ENCODE results near the gene SS18L1.

The SS18L1 gene

GRCh38 chr20:62203378-62204030 is 59.9 kb downstream of the SS18L1 start:
- no peak for TF ChIP-seq CTCF (IDR thresholded peaks at IDR 0.05; ENCODE audit: low read depth, low read length)
- DNase-seq (ENCODE audit: low read depth in 2 of 2) = peak; percentile 23 to 59
- H3K4me3 ChIP-seq (replicated peaks in 1 of 2; ENCODE audit: low read depth in 2 of 2, low read length in 2 of 2) = no peak overlapping the region

GRCh38 chr20:62205618-62206387 is 62.2 kb downstream of the SS18L1 start:
- no peak for DNase-seq (ENCODE audit: low read depth in 2 of 2)
- H3K4me3 ChIP-seq (replicated peaks in 1 of 2; ENCODE audit: low read depth in 2 of 2, low read length in 2 of 2) = no peak overlapping the region
- TF ChIP-seq CTCF (IDR thresholded peaks at IDR 0.05; ENCODE audit: low read depth, low read length) = no peak

DNA sequence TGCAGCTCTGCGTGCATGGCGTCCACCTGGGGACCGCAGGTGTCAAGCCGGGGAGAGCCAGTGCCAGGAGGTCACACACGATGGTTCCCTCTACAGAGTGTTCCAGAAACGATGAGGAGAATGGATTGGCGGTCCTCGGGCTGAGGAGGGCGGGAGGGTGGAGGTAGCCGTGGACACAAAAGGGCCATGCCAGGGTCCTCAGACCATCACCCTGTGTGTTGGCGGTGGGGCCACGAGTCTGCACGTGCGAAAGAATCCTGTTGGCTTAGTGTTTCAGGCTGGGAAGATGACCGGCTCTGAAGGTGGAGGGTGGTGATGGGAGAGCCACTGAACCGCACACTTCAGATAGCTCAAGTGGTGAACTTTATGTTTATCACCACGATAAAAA is 62.8 kb downstream of the SS18L1 start:
- no peak for DNase-seq (ENCODE audit: low read depth in 2 of 2)
- H3K4me3 ChIP-seq (replicated peaks in 1 of 2; ENCODE audit: low read depth in 2 of 2, low read length in 2 of 2) = no peak overlapping the region

DNA sequence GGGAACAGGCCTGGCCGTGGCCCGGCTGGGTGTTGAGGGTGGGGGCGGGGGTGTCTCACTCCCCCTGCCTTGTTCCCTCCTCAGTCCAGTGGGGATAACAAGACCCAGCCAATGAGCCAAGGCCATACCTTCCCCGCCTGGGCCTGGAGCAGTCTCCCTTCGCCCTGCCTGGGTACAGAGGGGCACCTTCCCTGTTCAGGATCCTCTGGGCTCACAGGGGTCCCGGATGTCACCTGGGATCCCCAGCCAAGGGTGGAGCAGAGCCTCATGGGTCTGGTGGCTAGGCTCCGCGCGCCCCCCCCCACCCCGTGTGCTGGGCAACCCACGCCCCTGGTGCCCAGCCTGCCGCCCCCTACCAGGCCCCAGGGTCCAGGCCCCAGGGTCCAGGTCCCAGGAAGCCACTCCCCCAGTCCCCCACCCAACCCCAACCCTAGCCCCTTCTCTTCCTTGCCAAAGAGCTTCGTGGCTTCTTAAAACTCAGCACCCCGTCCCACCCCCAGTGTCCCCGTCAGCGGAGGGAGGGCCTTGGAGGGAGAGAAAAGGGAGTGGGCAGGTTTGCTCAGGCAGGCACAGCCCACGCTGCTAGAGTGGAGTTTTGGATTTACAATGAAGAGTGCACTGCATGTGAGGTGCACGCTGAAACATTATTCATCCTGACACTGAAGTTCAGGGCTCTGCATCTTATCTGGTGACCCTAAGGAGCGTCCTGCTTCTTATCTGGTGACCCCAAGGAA is 64.7 kb downstream of the SS18L1 start:
- no peak overlapping the region for H3K4me3 ChIP-seq (replicated peaks in 1 of 2; ENCODE audit: low read depth in 2 of 2, low read length in 2 of 2)
- no peak for DNase-seq (ENCODE audit: low read depth in 2 of 2)
- no peak for TF ChIP-seq CTCF (IDR thresholded peaks at IDR 0.05; ENCODE audit: low read depth, low read length)

More for the DNA sequence above, 62.8 kb downstream of the SS18L1 start:
- TF ChIP-seq CTCF (IDR thresholded peaks at IDR 0.05; ENCODE audit: low read depth, low read length) = no peak

GRCh38 chr20:62208795-62209755 is 65.5 kb downstream of the SS18L1 start:
- peak; percentile 7 to 12 for DNase-seq (ENCODE audit: low read depth in 2 of 2)
- H3K4me3 ChIP-seq (replicated peaks in 1 of 2; ENCODE audit: low read depth in 2 of 2, low read length in 2 of 2) = no peak overlapping the region
- TF ChIP-seq CTCF (IDR thresholded peaks at IDR 0.05; ENCODE audit: low read depth, low read length) = no peak

Measured in cardiac fibroblast (primary cell).